ENCODE measurements around the gene NDST1. TPM values are rescaled to one million over a fixed set of nuclear protein-coding genes. Genes with fewer than 3 reads are reported as not detected.

The NDST1 gene
- total RNA-seq, 4 donors from 2014 or later, result 58.3 to 146 (median 72.1) TPM

GRCh38 chr5:150607105-150607504 is 99.2 kb downstream of the NDST1 start:
- H3K36me3 ChIP-seq, result no peaks in the 10 kb centered on the region
- no peak overlapping the region for H3K27ac ChIP-seq
- 89 to 90% methylated on average over 4 to 6 of the region's 6 CpGs for WGBS, 2 donors (ENCODE audit: low coverage in 1 of 2)
- H3K4me1 ChIP-seq, result peaks cover 0 to 29% (median 13%) of the 10 kb centered on the region in 3 donors
- no peaks in the 10 kb centered on the region for H3K9me3 ChIP-seq
- no peaks in the 10 kb centered on the region for H3K27me3 ChIP-seq
- ATAC-seq, result no peak
- no peak for TF ChIP-seq CTCF (IDR thresholded peaks at IDR 0.05)
- no peak overlapping the region for H3K4me3 ChIP-seq

Other genes starting within 250 kb of the NDST1 start
- gene CAMK2A, start 218.4 kb upstream of the NDST1 start, total RNA-seq, result 1 to 10 TPM; 1.4 to 6.9 (median 3.6) TPM
- 10 to 100 TPM in 1 of 4 donors, 1 to 10 TPM in 3; 3.1 to 11.6 (median 6.8) TPM for gene ARSI, start 205.2 kb upstream of the NDST1 start, total RNA-seq
- gene TCOF1, start 150.4 kb upstream of the NDST1 start, total RNA-seq, result 10 to 100 TPM; 25.4 to 55.7 (median 31.0) TPM
- 100 to 1,000 TPM; 142 to 720 (median 338) TPM for gene CD74, start 95.2 kb upstream of the NDST1 start, total RNA-seq
- 1,000 to 10,000 TPM; 1,275 to 3,828 (median 2,502) TPM for gene RPS14, start 58.4 kb upstream of the NDST1 start, total RNA-seq
- 10 to 100 TPM; 31.6 to 50.5 (median 37.4) TPM for gene SYNPO, start 132.5 kb downstream of the NDST1 start, total RNA-seq
- under 1 TPM in 3 of 4 donors, not detected in 1; 0.13 to 0.62 (median 0.22) TPM for gene MYOZ3, start 153.1 kb downstream of the NDST1 start, total RNA-seq
- 10 to 100 TPM; 24.3 to 37.2 (median 32.4) TPM for gene RBM22, start 192.9 kb downstream of the NDST1 start, total RNA-seq